ENCODE results near the gene DPPA3. TPM values are rescaled to one million over a fixed set of nuclear protein-coding genes. Genes with fewer than 3 reads are reported as not detected.
"Not testable (repeated sequence)": the region's sequence is repeated elsewhere in the genome, so short reads cannot be mapped to it uniquely, and the experiment has no call there.

Gene DPPA3
- total RNA-seq, 2 donors from 2014 or later, result not detected

- DNase-seq, result no peak
- ATAC-seq, result peak in 1 of 2 donors; percentile 38
- intact Hi-C loops (cut with DNase I), result no loop called here
Measured at GRCh38 chr12:7719946-7720730, 8.9 kb downstream of the DPPA3 start.

DNA sequence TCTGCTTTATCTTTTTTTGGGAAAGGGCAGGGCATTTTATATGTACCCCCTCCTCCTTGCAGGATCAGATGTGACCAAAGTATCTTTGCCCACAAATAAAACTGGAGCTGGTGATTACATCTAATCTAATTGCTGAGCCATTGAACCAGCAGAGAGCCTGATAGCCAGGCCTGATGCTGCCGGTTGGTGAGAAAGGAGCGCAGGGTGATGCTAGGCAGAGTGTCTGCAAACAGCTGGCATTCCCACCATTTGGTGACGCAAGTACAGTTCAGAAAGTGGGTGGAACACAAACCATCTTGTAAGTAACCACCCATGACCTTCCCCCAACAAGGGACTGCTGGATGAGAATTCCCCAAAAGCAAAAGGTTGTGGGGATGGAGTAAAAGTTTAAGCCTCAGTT lies 12.7 kb downstream of the DPPA3 start:
- intact Hi-C loops (cut with DNase I), result no loop called here
- DNase-seq (no peak), ATAC-seq (no peak)

- ATAC-seq, result no peak
- intact Hi-C loops (cut with DNase I), result no loop called here
- DNase-seq, result no peak
Measured at GRCh38 chr12:7729746-7730145, 18.5 kb downstream of the DPPA3 start.

- DNase-seq; ATAC-seq; intact Hi-C loops (cut with DNase I): not testable (repeated sequence)
Measured at GRCh38 chr12:7730984-7731383, 19.8 kb downstream of the DPPA3 start.

DNA sequence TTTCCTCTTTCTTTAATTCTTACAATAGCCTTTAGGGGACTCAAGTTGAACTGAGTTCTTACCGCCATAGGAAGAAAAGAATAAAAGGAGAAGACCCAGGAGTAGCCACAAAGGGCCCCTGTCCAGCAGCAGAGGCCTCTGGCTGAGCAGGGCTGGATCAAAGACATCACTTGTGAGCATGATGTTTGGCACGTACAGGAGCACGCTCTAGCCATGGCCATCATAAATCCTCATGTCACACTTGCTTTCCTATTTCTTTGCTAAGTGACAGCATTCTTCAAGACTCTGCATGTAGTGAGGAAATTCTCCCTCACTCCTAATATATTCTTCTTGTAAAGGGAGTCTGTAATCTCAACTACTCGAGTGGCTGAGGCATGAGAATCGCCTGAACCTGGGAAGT lies 20.3 kb downstream of the DPPA3 start:
- intact Hi-C loops (cut with DNase I), result no loop called here
- DNase-seq, result no peak
- no peak for ATAC-seq

DNA sequence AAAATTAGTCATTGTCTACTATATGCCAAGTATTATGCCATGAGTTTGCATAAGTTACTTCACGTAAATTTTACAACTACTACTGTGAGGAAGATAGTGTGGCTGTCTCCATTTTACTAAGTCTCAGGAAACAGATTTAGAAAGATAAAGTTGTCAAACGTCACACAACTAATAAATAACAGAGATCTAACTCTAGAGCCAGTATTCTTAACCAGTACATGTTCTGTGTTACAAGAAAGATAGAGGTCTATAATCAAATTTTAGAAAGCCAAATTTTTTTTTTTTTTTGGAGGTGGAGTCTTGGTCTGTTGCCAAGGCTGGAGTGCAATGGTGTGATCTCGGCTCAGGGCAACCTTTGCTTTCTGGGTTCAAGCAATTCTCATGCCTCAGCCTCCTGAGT lies 21.8 kb downstream of the DPPA3 start:
- intact Hi-C loops (cut with DNase I), result no loop called here
- no peak for DNase-seq
- ATAC-seq, result no peak

DNA sequence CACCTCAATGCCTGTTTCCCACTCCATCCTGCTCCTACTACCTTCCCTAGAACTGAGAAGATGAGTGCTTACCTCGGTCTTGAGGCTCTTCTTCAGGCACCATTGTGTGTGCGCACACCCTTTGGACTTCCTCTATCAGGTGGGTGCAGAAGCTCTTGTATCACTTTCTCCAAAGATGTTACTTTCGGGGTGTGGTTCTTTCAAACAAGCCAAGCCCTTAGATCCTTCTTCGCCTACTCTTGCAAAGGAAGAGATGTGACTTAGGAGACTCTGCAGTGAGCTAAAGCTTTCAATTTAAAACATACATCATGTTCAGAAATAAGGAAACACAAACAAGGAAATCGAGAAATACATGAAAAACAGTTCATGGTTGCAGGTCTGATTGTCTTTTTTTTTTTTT lies 36.0 kb downstream of the DPPA3 start, which contains the start of gene CLEC4C:
CLEC4C (minus strand) TSS at position 130 of the 400 bp plus-strand sequence; CDS start at position 103, 27 bp downstream.
- ATAC-seq, result no peak
- intact Hi-C loops (cut with DNase I), result no loop called here
- DNase-seq, result no peak

GRCh38 chr12:7748852-7749251 lies 37.6 kb downstream of the DPPA3 start:
- intact Hi-C loops (cut with DNase I), result no loop called here
- DNase-seq, result no peak
- ATAC-seq, result no peak

DNA sequence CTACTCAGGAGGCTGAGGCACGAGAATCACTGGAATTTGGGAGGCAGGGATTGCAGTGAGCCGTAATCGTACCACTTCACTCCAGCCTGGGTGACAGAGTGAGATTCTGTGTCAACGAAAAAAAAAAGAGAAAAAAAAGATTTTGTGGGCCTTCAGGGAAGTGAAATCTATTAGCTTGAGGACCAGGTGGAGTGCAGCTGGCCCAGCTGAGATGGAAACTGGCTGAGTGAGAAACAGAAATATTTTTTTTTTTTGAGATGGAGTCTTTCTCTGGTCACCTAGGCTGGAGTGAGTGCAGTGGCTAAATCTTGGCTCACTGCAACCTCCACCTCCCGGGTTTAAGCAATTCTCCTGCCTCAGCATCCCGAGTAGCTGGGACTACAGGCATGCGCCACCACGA lies 38.2 kb downstream of the DPPA3 start:
- no peak for ATAC-seq
- DNase-seq, result no peak
- intact Hi-C loops (cut with DNase I), result no loop called here

DNA sequence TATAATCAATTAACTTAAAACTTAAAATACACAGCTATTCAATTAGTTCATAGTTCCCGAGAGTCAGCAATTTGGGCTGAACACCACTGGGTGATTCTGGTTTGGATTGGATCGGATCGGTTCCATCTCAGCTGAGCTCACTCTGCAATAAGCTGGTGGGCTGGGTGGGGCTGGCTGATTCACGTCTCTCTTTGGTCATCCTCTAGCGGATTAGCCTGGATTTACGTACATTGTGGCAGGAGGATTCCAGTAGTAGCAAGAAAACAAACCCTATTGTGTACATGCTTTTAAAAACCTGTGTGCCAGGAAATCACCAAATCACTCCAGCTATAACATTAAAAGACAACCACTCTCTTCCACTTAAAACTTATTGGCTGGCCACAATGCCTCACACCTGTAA lies 39.1 kb downstream of the DPPA3 start:
- DNase-seq (no peak), ATAC-seq (no peak)
- intact Hi-C loops (cut with DNase I), result no loop called here

- intact Hi-C loops (cut with DNase I), result no loop called here
- no peak for ATAC-seq
Measured at GRCh38 chr12:7751394-7751793, 40.2 kb downstream of the DPPA3 start.

GRCh38 chr12:7751941-7752922 lies 41.0 kb downstream of the DPPA3 start:
- DNase-seq; ATAC-seq; intact Hi-C loops (cut with DNase I): not testable (repeated sequence)

More at GRCh38 chr12:7751394-7751793, 40.2 kb downstream of the DPPA3 start:
- no peak for DNase-seq

GRCh38 chr12:7755668-7756067 lies 44.4 kb downstream of the DPPA3 start:
- ATAC-seq; intact Hi-C loops (cut with DNase I); DNase-seq: not testable (repeated sequence)

- DNase-seq, result no peak
Measured at GRCh38 chr12:7756993-7757392, 45.8 kb downstream of the DPPA3 start.

GRCh38 chr12:7758766-7759140 lies 47.5 kb downstream of the DPPA3 start:
- DNase-seq, result no peak
- intact Hi-C loops (cut with DNase I), result no loop called here
- no peak for ATAC-seq

More at GRCh38 chr12:7756993-7757392, 45.8 kb downstream of the DPPA3 start:
- intact Hi-C loops (cut with DNase I), result no loop called here
- no peak for ATAC-seq

Other genes starting within 250 kb of the DPPA3 start
- gene CD163, start 207.7 kb upstream of the DPPA3 start, total RNA-seq, result 100 to 1,000 TPM; 186 to 270 TPM
- gene APOBEC1, start 45.5 kb upstream of the DPPA3 start, total RNA-seq, result not detected
- under 1 TPM; 0.24 to 0.26 TPM for gene GDF3, start 15.7 kb upstream of the DPPA3 start, total RNA-seq
- not detected for gene CLEC4C, start 35.9 kb downstream of the DPPA3 start, total RNA-seq
- gene NANOGNB, start 53.8 kb downstream of the DPPA3 start, total RNA-seq, result not detected
- gene NANOG, start 78.0 kb downstream of the DPPA3 start, total RNA-seq, result not detected
- 1 to 10 TPM in 1 of 2 donors, under 1 TPM in 1; 0.29 to 1.3 TPM for gene SLC2A14, start 161.5 kb downstream of the DPPA3 start, total RNA-seq
- 10 to 100 TPM; 21.6 to 33.5 TPM for gene SLC2A3, start 224.8 kb downstream of the DPPA3 start, total RNA-seq

All from left cardiac atrium (tissue), 4 donors.